ENCODE measurements around the gene C20orf144. TPM values are rescaled to one million over a fixed set of nuclear protein-coding genes. Genes with fewer than 3 reads are reported as not detected.

The C20orf144 gene
- total RNA-seq, 1 donor, result under 0.01 TPM

GRCh38 chr20:33685328-33686099, 23.4 kb downstream of the C20orf144 start:
- no peak for TF ChIP-seq CTCF (IDR thresholded peaks at IDR 0.05; ENCODE audit: insufficient read depth, low read depth, low read length)
- H3K4me3 ChIP-seq (ENCODE audit: low read depth, low read length), result peak overlapping the region; percentile 54
- DNase-seq (ENCODE audit: low read depth), result peak; percentile 22

- H3K4me3 ChIP-seq (ENCODE audit: low read depth, low read length), result peak within 1 kb of the TSS; percentile 54
- peak; percentile 27 for TF ChIP-seq CTCF (IDR thresholded peaks at IDR 0.05; ENCODE audit: insufficient read depth, low read depth, low read length)
- peak; percentile 91 for DNase-seq (ENCODE audit: low read depth)
These were observed 24.2 kb downstream of the C20orf144 start, which contains the start of gene E2F1 for GRCh38 chr20:33686100-33686983. Gene E2F1 (minus strand): TSS chr20:33686385. CDS start chr20:33686264, 121 bp downstream.

GRCh38 chr20:33686984-33687366, 24.8 kb downstream of the C20orf144 start:
- DNase-seq (ENCODE audit: low read depth), result no peak
- TF ChIP-seq CTCF (IDR thresholded peaks at IDR 0.05; ENCODE audit: insufficient read depth, low read depth, low read length), result no peak
- peak overlapping the region; percentile 50 for H3K4me3 ChIP-seq (ENCODE audit: low read depth, low read length)

- peak; percentile 39 for DNase-seq (ENCODE audit: low read depth)
- H3K4me3 ChIP-seq (ENCODE audit: low read depth, low read length), result no peak overlapping the region
- TF ChIP-seq CTCF (IDR thresholded peaks at IDR 0.05; ENCODE audit: insufficient read depth, low read depth, low read length), result no peak
These were observed 25.3 kb downstream of the C20orf144 start for GRCh38 chr20:33687370-33687915.

GRCh38 chr20:33687993-33688937, 26.1 kb downstream of the C20orf144 start:
- TF ChIP-seq CTCF (IDR thresholded peaks at IDR 0.05; ENCODE audit: insufficient read depth, low read depth, low read length), result no peak
- no peak for DNase-seq (ENCODE audit: low read depth)
- H3K4me3 ChIP-seq (ENCODE audit: low read depth, low read length), result no peak overlapping the region

GRCh38 chr20:33688938-33689424, 26.9 kb downstream of the C20orf144 start:
- no peak for DNase-seq (ENCODE audit: low read depth)
- H3K4me3 ChIP-seq (ENCODE audit: low read depth, low read length), result no peak overlapping the region
- no peak for TF ChIP-seq CTCF (IDR thresholded peaks at IDR 0.05; ENCODE audit: insufficient read depth, low read depth, low read length)
